H1 (cell line): ENCODE measurements around the gene KCTD19. TPM values are rescaled to one million over a fixed set of nuclear protein-coding genes. Genes with fewer than 3 reads are reported as not detected.

Experiments
- CTCF ChIA-PET: fragments of 300-600 bp; sonication (Branson Sonifier 250); formaldehyde crosslinking; loops from one replicate; lab custom pipeline; 2021; ENCODE audit not compliant: partially characterized antibody; lab: Charles Lee
- POLR2A ChIA-PET: fragments of 300-600 bp; sonication (Branson Sonifier 250); formaldehyde crosslinking; loops from one replicate; lab custom pipeline; 2021; ENCODE audit warnings: inconsistent platforms; ENCODE audit not compliant: partially characterized antibody; lab: Charles Lee
- DNase-seq, 2 experiments: peaks; one replicate each; pipeline versions ENCODE4 v3.0.0 to v3.0.0-alpha.2; 2010 to 2022; ENCODE audit warnings: low spot score in 2 of 2, low read depth in 1 of 2, mixed read lengths in 1 of 2
- FAIRE-seq: peaks from 2 replicates; lab custom pipeline; 2011; peaks lifted over from hg19 to GRCh38; lab: Jason Lieb, UNC
- H2AFZ ChIP-seq: 2 replicates; pipeline ENCODE4 v1.8.1; 2012; ENCODE audit warnings: low read length, inconsistent platforms
- H2AK5ac ChIP-seq: 2 replicates; pipeline ENCODE4 v1.6.1; 2013; ENCODE audit warnings: low read depth, low read length
- H2BK120ac ChIP-seq: replicated peaks from 2 replicates; pipeline ENCODE3; 2013; ENCODE audit warnings: low read depth, low read length, inconsistent platforms
- H2BK12ac ChIP-seq: 2 replicates; pipeline ENCODE4 v1.6.1; 2013; ENCODE audit warnings: low read depth, low read length
- H2BK15ac ChIP-seq: 2 replicates; pipeline ENCODE4 v1.6.1; 2013; ENCODE audit warnings: low read length
- H2BK20ac ChIP-seq: 2 replicates; pipeline ENCODE4 v1.6.1; 2013; ENCODE audit warnings: low read length
- H2BK5ac ChIP-seq: 2 replicates; pipeline ENCODE4 v1.6.1; 2013; ENCODE audit warnings: low read depth, low read length
- H3K14ac ChIP-seq: 2 replicates; pipeline ENCODE4 v1.6.1; 2013; ENCODE audit warnings: inconsistent platforms; ENCODE audit not compliant: insufficient read length
- H3K18ac ChIP-seq: 2 replicates; pipeline ENCODE4 v1.6.1; 2013; ENCODE audit warnings: low read length; ENCODE audit errors: extremely low read depth
- H3K23ac ChIP-seq: 2 replicates; pipeline ENCODE4 v1.6.1; 2013; ENCODE audit warnings: inconsistent platforms; ENCODE audit not compliant: insufficient read length
- H3K23me2 ChIP-seq: 2 replicates; pipeline ENCODE4 v1.6.1; 2013; ENCODE audit warnings: low read depth, low read length
- H3K27ac ChIP-seq: 2 replicates; pipeline ENCODE4 v1.6.1; 2011; ENCODE audit warnings: low read depth, low read length, inconsistent platforms
- H3K27me3 ChIP-seq, 4 experiments: replicated peaks in 1 of 4; 1 replicate in 1 of 4; 2 replicates in 3 of 4; pipeline versions ENCODE4 v1.6.1 to v1.8.1; 2011 to 2013; ENCODE audit warnings: low read length in 3 of 4, mild to moderate bottlenecking in 3 of 4, inconsistent platforms in 2 of 4, mixed read lengths in 2 of 4, moderate library complexity in 1 of 4; ENCODE audit not compliant: control insufficient read depth in 3 of 4, insufficient read depth in 3 of 4; ENCODE audit errors: extremely low read depth in 1 of 4
- H3K36me3 ChIP-seq, 4 experiments: 2 replicates each; pipeline versions ENCODE4 v1.6.1 to v1.8.1; 2011 to 2013; ENCODE audit warnings: mild to moderate bottlenecking in 4 of 4, low read length in 3 of 4, moderate library complexity in 2 of 4, control low read depth in 1 of 4, inconsistent platforms in 1 of 4; ENCODE audit not compliant: insufficient read depth in 4 of 4, control insufficient read depth in 2 of 4
- H3K4ac ChIP-seq: replicated peaks from 2 replicates; pipeline ENCODE3; 2013; ENCODE audit warnings: low read length, low read depth, mixed read lengths, inconsistent platforms; ENCODE audit not compliant: insufficient read length
- H3K4me1 ChIP-seq, 4 experiments: replicated peaks in 1 of 4; 1 replicate in 1 of 4; 2 replicates in 3 of 4; pipeline versions ENCODE4 v1.6.1 to v1.8.1; 2011 to 2013; ENCODE audit warnings: low read length in 3 of 4, inconsistent platforms in 2 of 4, mixed read lengths in 1 of 4; ENCODE audit not compliant: insufficient read depth in 4 of 4, control insufficient read depth in 3 of 4
- H3K4me2 ChIP-seq, 2 experiments: 2 replicates each; pipeline versions ENCODE4 v1.6.1 to v1.8.1; 2011 to 2013; ENCODE audit warnings: low read depth in 2 of 2, low read length in 2 of 2, control low read depth in 1 of 2, inconsistent platforms in 1 of 2, mild to moderate bottlenecking in 1 of 2; ENCODE audit not compliant: insufficient read depth in 1 of 2
- H3K4me3 ChIP-seq, 4 experiments: fragments of 200-600, 300-600 bp in 1 of 4; sonication (generic), shearing (Covaris generic), sonication (Bioruptor Twin) in 1 of 4; 2 replicates each; pipeline versions ENCODE4 v1.5.1 to v1.8.1; 2011 to 2016; ENCODE audit warnings: low read length in 4 of 4, low read depth in 3 of 4, control low read depth in 2 of 4, inconsistent platforms in 2 of 4, mild to moderate bottlenecking in 2 of 4, mixed read lengths in 1 of 4, moderate library complexity in 1 of 4; ENCODE audit not compliant: insufficient read depth in 2 of 4; ENCODE audit errors: extremely low read depth in 1 of 4
- H3K56ac ChIP-seq: replicated peaks from 2 replicates; pipeline ENCODE3; 2013; ENCODE audit warnings: low read depth, mild to moderate bottlenecking, mixed read lengths, low read length, inconsistent platforms; ENCODE audit not compliant: insufficient read length
- H3K79me1 ChIP-seq: 2 replicates; pipeline ENCODE4 v1.6.1; 2013; ENCODE audit warnings: low read depth, low read length, control low read depth
- H3K79me2 ChIP-seq, 2 experiments: 2 replicates each; pipeline versions ENCODE4 v1.6.1 to v1.8.1; 2012 to 2013; ENCODE audit warnings: low read length in 2 of 2, mild to moderate bottlenecking in 2 of 2, inconsistent platforms in 1 of 2; ENCODE audit not compliant: insufficient read depth in 2 of 2, control insufficient read depth in 1 of 2
- H3K9ac ChIP-seq, 4 experiments: replicated peaks in 1 of 4; 1 replicate in 1 of 4; 2 replicates in 3 of 4; pipeline versions ENCODE4 v1.6.1 to v1.8.1; 2011 to 2013; ENCODE audit warnings: low read depth in 3 of 4, low read length in 3 of 4, control low read depth in 2 of 4, mild to moderate bottlenecking in 2 of 4, moderate library complexity in 2 of 4, inconsistent platforms in 1 of 4; ENCODE audit errors: extremely low read depth in 1 of 4
- H3K9me3 ChIP-seq, 2 experiments: 2 replicates each; pipeline versions ENCODE4 v1.6.1 to v1.8.1; 2012 to 2013; ENCODE audit warnings: mild to moderate bottlenecking in 2 of 2, moderate library complexity in 2 of 2, control low read depth in 1 of 2, inconsistent platforms in 1 of 2, low read depth in 1 of 2, low read length in 1 of 2, mixed read lengths in 1 of 2; ENCODE audit not compliant: insufficient read depth in 2 of 2
- H4K20me1 ChIP-seq, 2 experiments: replicated peaks in 1 of 2; 2 replicates each; pipeline versions ENCODE3 to v1.8.1; 2011 to 2013; ENCODE audit warnings: inconsistent platforms in 2 of 2, low read length in 2 of 2, mild to moderate bottlenecking in 1 of 2; ENCODE audit not compliant: insufficient read depth in 2 of 2, control insufficient read depth in 1 of 2
- H4K5ac ChIP-seq: 2 replicates; pipeline ENCODE4 v1.6.1; 2013; ENCODE audit warnings: low read length, low read depth, mixed read lengths, inconsistent platforms; ENCODE audit not compliant: insufficient read length
- H4K8ac ChIP-seq: 2 replicates; pipeline ENCODE4 v1.8.0; 2013; ENCODE audit warnings: mild to moderate bottlenecking, moderate library complexity, low read length, inconsistent platforms; ENCODE audit not compliant: insufficient read depth; ENCODE audit errors: extremely low read depth
- H4K91ac ChIP-seq: replicated peaks from 2 replicates; pipeline ENCODE3; 2013; ENCODE audit warnings: low read length, mixed read lengths, inconsistent platforms; ENCODE audit not compliant: insufficient read length
- CHD1 ChIP-seq: IDR thresholded peaks from 2 replicates; pipeline ENCODE4 v1.6.1; 2012; ENCODE audit warnings: low read depth, low read length, improper control_type of control experiment
- POLR2A ChIP-seq, 2 experiments: IDR thresholded peaks; 1 replicate in 1 of 2; 2 replicates in 1 of 2; pipeline ENCODE4 v1.6.1; 2011; ENCODE audit warnings: low read depth in 2 of 2, low read length in 2 of 2, mild to moderate bottlenecking in 2 of 2; ENCODE audit errors: control extremely low read depth in 1 of 2
- RFX5 ChIP-seq: IDR thresholded peaks from 2 replicates; pipeline ENCODE4 v1.6.1; 2011; ENCODE audit warnings: low read depth, low read length, improper control_type of control experiment, borderline replicate concordance
- SP2 ChIP-seq: IDR thresholded peaks from 2 replicates; pipeline ENCODE4 v1.6.1; 2012; ENCODE audit warnings: mild to moderate bottlenecking, low read length, inconsistent platforms
- TAF7 ChIP-seq: optimal IDR thresholded peaks from 2 replicates; pipeline ENCODE3; 2011; ENCODE audit warnings: low read depth, mild to moderate bottlenecking, inconsistent platforms, low read length, moderate library complexity, borderline replicate concordance
- YY1 ChIP-seq: IDR thresholded peaks from 2 replicates; pipeline ENCODE4 v1.6.1; 2011; ENCODE audit warnings: low read depth, mild to moderate bottlenecking, low read length
- WGBS, 2 experiments: shearing (Covaris generic) in 1 of 2; methylation state at CpG; one replicate each; pipeline versions ENCODE4 v1.1.6 to v1.1.7; 2013 to 2015; ENCODE audit warnings: low lambda C conversion rate in 2 of 2, mixed read lengths in 2 of 2, inconsistent platforms in 1 of 2, low coverage in 1 of 2, missing lambda C conversion rate in 1 of 2; ENCODE audit not compliant: insufficient replicate concordance in 2 of 2, insufficient coverage in 1 of 2, insufficient read length in 1 of 2; ENCODE audit errors: extremely low coverage in 1 of 2, missing lambda C conversion rate in 1 of 2; 5-methylcytosine and 5-hydroxymethylcytosine counted together
- polyA plus RNA-seq, 7 experiments: library from polyadenylated mRNA; depleted of rRNA in 3 of 7; stranded (reverse) in 5 of 7; unstranded in 2 of 7; fragments of >200 nt in 5 of 7; fragments of 200-250 nt in 2 of 7; gene quantifications; 1 replicate in 5 of 7; 2 replicates in 1 of 7; 4 replicates in 1 of 7; pipeline versions ENCODE4 v1.2.1 to v1.2.3, GENCODE V29; 2011 to 2013; ENCODE audit warnings: missing spikeins in 2 of 7, mixed read lengths in 2 of 7
- total RNA-seq: library from RNA; stranded (reverse); fragmentation: NEBNext Ultra II Directional; extraction: Animal tissue kit (Norgen Biotek cat#: 25700); gene quantifications from 2 replicates; pipeline ENCODE4 v1.2.1, GENCODE V29; 2021

The KCTD19 gene
- total and polyA plus RNA-seq, 2 of the 8 experiments (the other 6 are each of a cell fraction or from before 2014, with no cell fraction given): 0.06 to 0.24 TPM

DNA sequence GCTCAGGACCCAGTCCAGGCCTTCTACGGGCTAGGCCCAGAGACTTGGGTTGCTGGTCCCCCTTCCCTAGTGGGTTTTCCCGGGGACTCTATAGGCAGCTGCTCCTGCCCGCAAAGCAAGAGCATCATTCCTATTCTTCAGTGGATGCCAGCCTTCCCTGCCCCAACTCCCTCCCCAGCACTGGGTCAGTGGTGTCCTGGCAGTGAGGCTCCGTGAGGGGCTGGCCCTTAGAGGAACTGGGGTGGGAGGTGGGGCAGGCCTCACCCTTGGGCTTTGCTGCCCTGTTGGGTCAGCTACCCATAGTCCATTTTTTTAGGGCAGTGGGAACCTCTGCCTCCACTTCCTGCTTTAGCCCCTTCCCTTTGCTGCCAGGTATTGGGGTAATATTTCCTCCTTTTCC lies 55.1 kb downstream of the KCTD19 start:
- Histone ChIP-seq H4K8ac (no peak overlapping the region), H3K23me2 (no peaks in the 10 kb centered on the region), H2BK12ac (no peak overlapping the region), H3K36me3 (no peaks in the 10 kb centered on the region; a peak in 1 of 8 replicates), H2BK5ac (no peak overlapping the region), H3K4me1 (no peaks in the 10 kb centered on the region), H3K4ac (no peak overlapping the region), H3K4me2 (no peak overlapping the region), H3K27me3 (no peaks in the 10 kb centered on the region), H2AFZ (no peak overlapping the region), H3K9me3 (no peaks in the 10 kb centered on the region), H3K79me2 (no peaks in the 10 kb centered on the region), H3K4me3 (no peak overlapping the region), H3K56ac (no peak overlapping the region), H2BK15ac (no peak overlapping the region), H3K9ac (no peak overlapping the region), H2AK5ac (no peak overlapping the region), H2BK20ac (no peak overlapping the region), H3K79me1 (no peaks in the 10 kb centered on the region), H3K23ac (no peak overlapping the region), H4K5ac (no peak overlapping the region), H3K27ac (no peak overlapping the region), H4K20me1 (peaks cover 0 to 4% of the 10 kb centered on the region in 2 experiments), H4K91ac (no peak overlapping the region), H3K14ac (no peak overlapping the region), H2BK120ac (no peak overlapping the region), H3K18ac (no peak overlapping the region)
- ChIA-PET CTCF (interaction anchor here (0.7 to 14.4 kb wide), 5 partner anchors 11 to 121 kb away, joined by 3 to 217 read pairs (median 6); partner anchors contain the start of gene TPPP3), POLR2A (interaction anchor here (1.2 to 2.4 kb wide), 4 partner anchors 11 to 82 kb away, joined by 3 to 8 read pairs (median 6); partner anchors contain the start of genes EXOC3L1 and SLC9A5)
- DNase-seq: no peak
- FAIRE-seq: no peak
- TF ChIP-seq SP2 (no peak), CHD1 (no peak), YY1 (no peak), RFX5 (no peak), POLR2A (IDR thresholded peaks at IDR 0.05; ENCODE audit: control extremely low read depth in 1 of 2, low read depth in 2 of 2, low read length in 2 of 2) (no peak), TAF7 (no peak)
- WGBS, 2 experiments: 93% methylated on average over 4 of the region's 4 CpGs; no CpG with 5 or more reads in 1 of the 2 experiments
